HL-60 (cell line): ENCODE data around the gene RPL22.

ENCODE experiments used
- DNase-seq, 2 experiments: peaks; one replicate each; pipeline ENCODE4 v3.0.0-alpha.2; 2010 to 2020; ENCODE audit warnings: low read depth in 1 of 2, low spot score in 1 of 2
- H3K27ac ChIP-seq: fragments of 250-450 bp; sonication (Bioruptor Pico); replicated peaks from 2 replicates; pipeline ENCODE4 v1.5.1; 2020; ENCODE audit warnings: mild to moderate bottlenecking, moderate library complexity
- H3K27me3 ChIP-seq: fragments of 250-450 bp; sonication (Bioruptor Pico); 2 replicates; pipeline ENCODE4 v1.5.1; 2021; ENCODE audit warnings: mild to moderate bottlenecking, moderate library complexity; ENCODE audit not compliant: insufficient read depth, poor library complexity, severe bottlenecking
- H3K4me3 ChIP-seq: replicated peaks from 2 replicates; pipeline ENCODE4 v1.5.1; 2011; ENCODE audit warnings: mild to moderate bottlenecking, control low read depth, low read length; ENCODE audit not compliant: insufficient read depth
- GABPA ChIP-seq: IDR thresholded peaks from 2 replicates; pipeline ENCODE4 v1.6.1; 2012; ENCODE audit warnings: low read depth
- POLR2AphosphoS5 ChIP-seq: IDR thresholded peaks from 2 replicates; pipeline ENCODE4 v1.6.1; 2012; ENCODE audit warnings: low read depth
- REST ChIP-seq: IDR thresholded peaks from 2 replicates; pipeline ENCODE4 v1.6.1; 2012; ENCODE audit warnings: low read depth; ENCODE audit not compliant: insufficient replicate concordance
- SPI1 ChIP-seq: IDR thresholded peaks from 2 replicates; pipeline ENCODE4 v1.6.1; 2012; ENCODE audit warnings: low read depth, mild to moderate bottlenecking, borderline replicate concordance
- TF ChIP-seq, protein P1 (sequence below): IDR thresholded peaks from one replicate; pipeline ENCODE4 v1.5.1; 2011; ENCODE audit warnings: low read length, control low read depth, inconsistent platforms; ENCODE audit not compliant: insufficient read depth

Gene RPL22

GRCh38 chr1:6137758-6138157 is 61.6 kb downstream of the RPL22 start:
- H3K4me3 ChIP-seq: no peak overlapping the region
- no peak for DNase-seq
- no peaks in the 10 kb centered on the region for H3K27me3 ChIP-seq
- TF ChIP-seq GABPA (no peak), REST (no peak), SPI1 (no peak), POLR2AphosphoS5 (no peak)
- TF ChIP-seq, protein P1, sequence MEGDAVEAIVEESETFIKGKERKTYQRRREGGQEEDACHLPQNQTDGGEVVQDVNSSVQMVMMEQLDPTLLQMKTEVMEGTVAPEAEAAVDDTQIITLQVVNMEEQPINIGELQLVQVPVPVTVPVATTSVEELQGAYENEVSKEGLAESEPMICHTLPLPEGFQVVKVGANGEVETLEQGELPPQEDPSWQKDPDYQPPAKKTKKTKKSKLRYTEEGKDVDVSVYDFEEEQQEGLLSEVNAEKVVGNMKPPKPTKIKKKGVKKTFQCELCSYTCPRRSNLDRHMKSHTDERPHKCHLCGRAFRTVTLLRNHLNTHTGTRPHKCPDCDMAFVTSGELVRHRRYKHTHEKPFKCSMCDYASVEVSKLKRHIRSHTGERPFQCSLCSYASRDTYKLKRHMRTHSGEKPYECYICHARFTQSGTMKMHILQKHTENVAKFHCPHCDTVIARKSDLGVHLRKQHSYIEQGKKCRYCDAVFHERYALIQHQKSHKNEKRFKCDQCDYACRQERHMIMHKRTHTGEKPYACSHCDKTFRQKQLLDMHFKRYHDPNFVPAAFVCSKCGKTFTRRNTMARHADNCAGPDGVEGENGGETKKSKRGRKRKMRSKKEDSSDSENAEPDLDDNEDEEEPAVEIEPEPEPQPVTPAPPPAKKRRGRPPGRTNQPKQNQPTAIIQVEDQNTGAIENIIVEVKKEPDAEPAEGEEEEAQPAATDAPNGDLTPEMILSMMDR: no peak
- H3K27ac ChIP-seq: no peak overlapping the region

DNA sequence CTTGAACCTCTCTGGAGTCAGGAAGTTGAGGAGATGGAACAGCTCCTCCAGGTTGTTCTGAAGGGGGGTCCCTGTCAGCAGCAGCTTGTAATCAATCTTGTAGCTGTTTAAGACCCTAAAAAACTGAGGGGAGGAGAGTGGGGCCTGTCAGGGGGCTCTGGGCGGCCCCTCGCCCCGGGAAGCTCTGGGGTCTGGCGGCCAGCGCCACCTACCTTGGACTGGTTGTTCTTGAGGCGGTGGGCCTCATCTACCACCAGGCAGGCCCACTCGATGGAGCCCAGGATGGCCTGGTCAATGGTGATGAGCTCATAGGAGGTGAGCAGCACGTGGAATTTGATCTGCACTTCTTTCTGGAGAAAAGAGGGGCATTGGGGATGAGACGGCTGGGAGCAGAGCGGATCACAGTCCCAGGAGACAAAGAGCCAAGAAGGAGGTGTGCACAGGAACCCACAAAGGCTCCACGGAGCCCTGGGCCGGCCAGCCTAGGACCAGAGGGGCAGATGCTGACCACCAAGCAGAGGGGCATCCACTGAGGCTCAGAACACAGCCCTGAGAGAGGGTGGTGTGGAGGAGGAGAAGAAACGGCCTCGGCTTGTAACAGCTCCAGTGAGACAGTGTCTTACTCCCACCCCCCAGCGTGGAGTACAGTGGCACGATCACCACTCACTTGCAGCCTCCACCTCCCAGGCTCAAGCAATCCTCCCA is 62.7 kb downstream of the RPL22 start:
- no peak for TF ChIP-seq REST
- TF ChIP-seq, protein P1: no peak
- TF ChIP-seq POLR2AphosphoS5: no peak
- no peak for TF ChIP-seq SPI1
- TF ChIP-seq GABPA: no peak
- no peak for DNase-seq
- no peak overlapping the region for H3K27ac ChIP-seq
- H3K4me3 ChIP-seq: no peak overlapping the region
- H3K27me3 ChIP-seq: no peaks in the 10 kb centered on the region
